Loucy (cell line): ENCODE data around the gene NKX2-2.

Experiments
- H2AFZ ChIP-seq: fragments of 200-600 bp; sonication (generic); 2 replicates; pipeline ENCODE4 v1.6.0; 2016; ENCODE audit warnings: antibody characterized with exemption, mild to moderate bottlenecking, low read length, moderate library complexity
- H3F3A ChIP-seq: fragments of 200-600 bp; 2 replicates; pipeline ENCODE4 v1.6.0; 2016; ENCODE audit warnings: antibody characterized with exemption, low read depth, mild to moderate bottlenecking
- H3K27me3 ChIP-seq: fragments of 200-600 bp; sonication (generic); 2 replicates; pipeline ENCODE4 v1.6.1; 2014; ENCODE audit warnings: low read length, mild to moderate bottlenecking; ENCODE audit not compliant: insufficient read depth, poor library complexity, severe bottlenecking
- H3K36me3 ChIP-seq: fragments of 200-600 bp; sonication (generic); 2 replicates; pipeline ENCODE4 v1.6.1; 2016; ENCODE audit warnings: low read length; ENCODE audit not compliant: insufficient read depth
- H3K4me1 ChIP-seq: fragments of 200-600 bp; sonication (generic); 2 replicates; pipeline ENCODE4 v1.5.1; 2014; ENCODE audit warnings: low read length, mild to moderate bottlenecking; ENCODE audit not compliant: insufficient read depth, poor library complexity, severe bottlenecking
- H3K4me2 ChIP-seq: fragments of 200-600 bp; sonication (generic); 2 replicates; pipeline ENCODE4 v1.6.0; 2014; ENCODE audit warnings: antibody characterized with exemption, low read length, low read depth, mild to moderate bottlenecking; ENCODE audit not compliant: poor library complexity, severe bottlenecking
- H3K4me3 ChIP-seq: fragments of 200-600 bp; sonication (generic); 2 replicates; pipeline ENCODE4 v1.5.1; 2014; ENCODE audit warnings: low read length, mild to moderate bottlenecking, mixed read lengths; ENCODE audit not compliant: poor library complexity, severe bottlenecking
- H3K79me2 ChIP-seq: fragments of 200-600 bp; sonication (generic); 2 replicates; pipeline ENCODE4 v1.6.1; 2014; ENCODE audit warnings: low read length; ENCODE audit not compliant: insufficient read depth
- H3K9ac ChIP-seq: fragments of 200-600 bp; sonication (generic); 2 replicates; pipeline ENCODE4 v1.6.0; 2014; ENCODE audit warnings: mild to moderate bottlenecking, low read depth, low read length, moderate library complexity; ENCODE audit not compliant: poor library complexity, severe bottlenecking
- H3K9me2 ChIP-seq: fragments of 200-600 bp; sonication (generic); replicated peaks from 2 replicates; pipeline ENCODE4 v1.6.1; 2016; ENCODE audit warnings: low read depth, low read length, mixed read lengths
- H3K9me3 ChIP-seq: fragments of 200-600 bp; sonication (generic); 2 replicates; pipeline ENCODE4 v1.6.1; 2014; ENCODE audit warnings: mild to moderate bottlenecking, antibody characterized with exemption, low read length, low read depth; ENCODE audit not compliant: insufficient read depth
- H4K20me1 ChIP-seq: fragments of 200-600 bp; sonication (generic); 2 replicates; pipeline ENCODE4 v1.6.0; 2014; ENCODE audit warnings: antibody characterized with exemption, low read length, mild to moderate bottlenecking; ENCODE audit not compliant: insufficient read depth, poor library complexity, severe bottlenecking
- EZH2phosphoT487 ChIP-seq: fragments of 200-600 bp; IDR thresholded peaks from 2 replicates; pipeline ENCODE4 v1.6.1; 2018; ENCODE audit warnings: antibody characterized with exemption, mild to moderate bottlenecking, moderate library complexity, borderline replicate concordance
- TF ChIP-seq, protein P1 (sequence below): fragments of 200-600 bp; sonication (generic); conservative IDR thresholded peaks from 2 replicates; pipeline ENCODE4 v1.5.1; 2014; ENCODE audit warnings: mild to moderate bottlenecking, antibody characterized with exemption, low read length

The NKX2-2 gene

DNA sequence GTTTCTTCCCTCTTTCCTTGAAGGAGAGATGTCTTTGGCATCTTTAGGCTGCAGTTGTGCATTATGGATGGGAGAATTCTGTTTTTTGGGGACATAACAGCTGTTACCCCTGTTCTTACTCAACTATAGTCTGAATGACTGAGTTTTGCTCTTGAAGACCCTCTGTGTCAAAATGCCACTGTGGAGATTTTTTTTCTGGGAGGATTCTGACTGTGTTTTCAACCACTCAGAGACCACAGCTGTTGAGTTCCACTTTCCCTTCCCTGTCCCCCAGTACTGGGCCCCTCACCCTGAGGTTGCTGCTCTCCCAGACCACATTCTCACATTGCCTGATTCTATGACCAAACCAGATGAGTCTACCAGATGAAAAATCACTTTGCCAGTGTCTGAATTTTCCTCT, 48.1 kb downstream of the NKX2-2 start:
- TF ChIP-seq, protein P1, sequence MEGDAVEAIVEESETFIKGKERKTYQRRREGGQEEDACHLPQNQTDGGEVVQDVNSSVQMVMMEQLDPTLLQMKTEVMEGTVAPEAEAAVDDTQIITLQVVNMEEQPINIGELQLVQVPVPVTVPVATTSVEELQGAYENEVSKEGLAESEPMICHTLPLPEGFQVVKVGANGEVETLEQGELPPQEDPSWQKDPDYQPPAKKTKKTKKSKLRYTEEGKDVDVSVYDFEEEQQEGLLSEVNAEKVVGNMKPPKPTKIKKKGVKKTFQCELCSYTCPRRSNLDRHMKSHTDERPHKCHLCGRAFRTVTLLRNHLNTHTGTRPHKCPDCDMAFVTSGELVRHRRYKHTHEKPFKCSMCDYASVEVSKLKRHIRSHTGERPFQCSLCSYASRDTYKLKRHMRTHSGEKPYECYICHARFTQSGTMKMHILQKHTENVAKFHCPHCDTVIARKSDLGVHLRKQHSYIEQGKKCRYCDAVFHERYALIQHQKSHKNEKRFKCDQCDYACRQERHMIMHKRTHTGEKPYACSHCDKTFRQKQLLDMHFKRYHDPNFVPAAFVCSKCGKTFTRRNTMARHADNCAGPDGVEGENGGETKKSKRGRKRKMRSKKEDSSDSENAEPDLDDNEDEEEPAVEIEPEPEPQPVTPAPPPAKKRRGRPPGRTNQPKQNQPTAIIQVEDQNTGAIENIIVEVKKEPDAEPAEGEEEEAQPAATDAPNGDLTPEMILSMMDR: no peak
- TF ChIP-seq EZH2phosphoT487: no peak
- H3K27me3 ChIP-seq: no peaks in the 10 kb centered on the region

GRCh38 chr20:21464916-21465315, 48.9 kb downstream of the NKX2-2 start:
- no peak overlapping the region for H3K9ac ChIP-seq
- H3K4me3 ChIP-seq: no peak overlapping the region
- H4K20me1 ChIP-seq: no peaks in the 10 kb centered on the region
- TF ChIP-seq, protein P1: no peak
- no peak for TF ChIP-seq EZH2phosphoT487
- H3K9me2 ChIP-seq: no peaks in the 10 kb centered on the region
- no peaks in the 10 kb centered on the region for H3K79me2 ChIP-seq
- no peaks in the 10 kb centered on the region for H3K36me3 ChIP-seq
- no peaks in the 10 kb centered on the region for H3K9me3 ChIP-seq
- H3K4me2 ChIP-seq: no peak overlapping the region
- H2AFZ ChIP-seq: no peak overlapping the region
- no peaks in the 10 kb centered on the region for H3K27me3 ChIP-seq
- H3K4me1 ChIP-seq: no peaks in the 10 kb centered on the region
- no peaks in the 10 kb centered on the region for H3F3A ChIP-seq

More for the DNA sequence above, 48.1 kb downstream of the NKX2-2 start:
- no peaks in the 10 kb centered on the region for H3K4me1 ChIP-seq
- no peak overlapping the region for H3K4me2 ChIP-seq
- no peak overlapping the region for H2AFZ ChIP-seq
- H4K20me1 ChIP-seq: no peaks in the 10 kb centered on the region
- no peaks in the 10 kb centered on the region for H3K79me2 ChIP-seq
- no peak overlapping the region for H3K9ac ChIP-seq
- no peaks in the 10 kb centered on the region for H3K9me3 ChIP-seq
- H3F3A ChIP-seq: no peaks in the 10 kb centered on the region
- H3K4me3 ChIP-seq: no peak overlapping the region
- no peaks in the 10 kb centered on the region for H3K9me2 ChIP-seq
- no peaks in the 10 kb centered on the region for H3K36me3 ChIP-seq
